DND-41 (cell line): Measurements from ENCODE around the gene MCF2L.

Experiments
- CTCF ChIP-seq: IDR thresholded peaks from 2 replicates; pipeline ENCODE4 v1.5.1; 2012; ENCODE audit warnings: borderline replicate concordance, low read length, moderate library complexity, mild to moderate bottlenecking; ENCODE audit not compliant: poor library complexity, severe bottlenecking; ENCODE audit errors: extremely low read depth
- EZH2 ChIP-seq: IDR thresholded peaks from 3 replicates; pipeline ENCODE4 v1.6.1; 2012; ENCODE audit warnings: borderline replicate concordance, low read depth, mild to moderate bottlenecking, moderate library complexity, low read length, inconsistent platforms; ENCODE audit not compliant: severe bottlenecking

- TF ChIP-seq EZH2: no peak
- TF ChIP-seq CTCF: no peak
Observed at GRCh38 chr13:112940236-112940635, 28.8 kb upstream of the MCF2L start.
